Naive thymus-derived CD8-positive, alpha-beta T cell (primary cell): ENCODE results near the gene BTF3. TPM values are rescaled to one million over a fixed set of nuclear protein-coding genes. Genes with fewer than 3 reads are reported as not detected.

Experiments
- ATAC-seq, 2 donors: fragments of 150-1000 bp; cut with Tn5 transposase in 1 of 2; sonication (Bioruptor Pico), chemical (Tn5 transposase) in 1 of 2; 1 replicate in 1 of 2; 2 replicates in 1 of 2; pipeline ENCODE4 v1.10.0; 2021; ENCODE audit warnings: mild to moderate bottlenecking in 2 of 2, moderate library complexity in 2 of 2
- POLR2A ChIA-PET: fragments of 350-600 bp; sonication (Branson Sonifier 250); formaldehyde crosslinking; loops from one replicate; lab custom pipeline; 2021; ENCODE audit warnings: antibody characterized with exemption; lab: Charles Lee
- DNase-seq, 10 donors: peaks; one replicate each; pipeline versions ENCODE4 v3.0.0 to v3.0.0-alpha.2; 2020 to 2022
- H3K27ac Mint-ChIP-seq, 10 donors: one replicate each; pipeline ENCODE4 v1.8.0; 2020 to 2022; ENCODE audit warnings: mild to moderate bottlenecking in 10 of 10, mixed read lengths in 10 of 10, moderate library complexity in 4 of 10, inconsistent platforms in 1 of 10
- H3K27me3 Mint-ChIP-seq, 5 donors: one replicate each; pipeline ENCODE4 v1.8.0; 2021 to 2022; ENCODE audit warnings: mixed read lengths in 5 of 5
- H3K36me3 Mint-ChIP-seq, 3 donors: one replicate each; pipeline ENCODE4 v1.8.0; 2020 to 2022; ENCODE audit warnings: mixed read lengths in 3 of 3, mild to moderate bottlenecking in 2 of 3, inconsistent platforms in 1 of 3
- H3K4me1 Mint-ChIP-seq, 4 donors: one replicate each; pipeline ENCODE4 v1.8.0; 2021 to 2022; ENCODE audit warnings: mixed read lengths in 4 of 4
- H3K4me3 Mint-ChIP-seq, 10 donors: one replicate each; pipeline ENCODE4 v1.8.0; 2020 to 2022; ENCODE audit warnings: mild to moderate bottlenecking in 10 of 10, mixed read lengths in 10 of 10, moderate library complexity in 6 of 10, inconsistent platforms in 1 of 10
- H3K9me3 Mint-ChIP-seq, 9 donors: one replicate each; pipeline ENCODE4 v1.8.0; 2020 to 2022; ENCODE audit warnings: mixed read lengths in 9 of 9, mild to moderate bottlenecking in 3 of 9, inconsistent platforms in 1 of 9, moderate library complexity in 1 of 9
- polyA plus RNA-seq, 3 donors: library from polyadenylated mRNA; unstranded; fragments of 300-500 nt; fragmentation: Illumina TruSeq; gene quantifications; one replicate each; pipeline ENCODE4 v1.2.3, GENCODE V29; 2021
- total RNA-seq, 8 experiments: library from RNA in 2 of 8; stranded (reverse) in 2 of 8; gene quantifications; one replicate each; pipeline ENCODE4 v1.2.3 and lab custom pipeline; 2021 to 2026

The BTF3 gene
- total and polyA plus RNA-seq, 5 experiments from 2014 or later = 697 to 913 (median 812) TPM

DNA sequence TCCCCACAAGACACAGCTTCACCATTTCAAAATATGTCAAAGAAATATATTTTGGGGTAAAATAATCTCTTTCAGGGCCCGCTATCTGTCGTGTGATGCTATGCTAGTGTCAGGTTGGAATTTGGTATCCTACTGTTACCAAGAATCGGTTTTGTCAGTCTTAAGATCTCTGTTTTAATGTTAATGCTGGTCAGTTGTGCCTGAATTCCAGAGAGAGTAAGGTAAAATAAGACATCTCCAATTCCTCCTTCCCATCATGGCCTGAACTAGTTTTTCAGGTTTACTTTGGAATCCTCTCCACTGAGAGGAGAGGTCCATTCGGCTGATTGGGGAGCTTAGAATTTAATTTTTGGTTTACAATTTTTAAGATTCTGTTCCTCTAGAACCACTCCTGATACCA lies 10.4 kb upstream of the BTF3 start:
- POLR2A ChIA-PET = no interaction called here
- H3K27ac Mint-ChIP-seq = no peak overlapping the region
- no peak overlapping the region for H3K4me3 Mint-ChIP-seq
- no peaks in the 10 kb centered on the region for H3K9me3 Mint-ChIP-seq
- no peaks in the 10 kb centered on the region for H3K4me1 Mint-ChIP-seq
- H3K36me3 Mint-ChIP-seq = no peaks in the 10 kb centered on the region
- no peak for ATAC-seq
- no peak for DNase-seq
- peaks cover 16 to 44% (median 32%) of the 10 kb centered on the region in 5 donors for H3K27me3 Mint-ChIP-seq

DNA sequence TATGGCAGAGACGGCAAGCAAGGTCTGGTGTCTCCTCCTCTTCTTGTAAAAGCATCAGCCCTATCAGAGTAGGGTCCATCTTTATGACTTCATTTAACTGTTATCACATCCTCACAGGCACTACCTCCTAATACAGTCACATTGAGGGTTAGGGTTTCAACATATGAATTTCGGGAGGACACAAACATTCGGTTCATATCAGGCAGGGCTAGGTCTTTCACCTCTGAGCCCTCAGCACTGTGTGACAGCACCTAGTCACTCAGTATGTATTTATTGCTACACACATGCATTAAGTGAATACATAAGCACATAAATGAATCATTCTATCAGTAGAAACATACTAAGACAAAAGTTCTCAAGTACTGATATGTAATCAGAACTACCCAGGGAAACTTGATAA lies 9.4 kb upstream of the BTF3 start:
- H3K27ac Mint-ChIP-seq = no peak overlapping the region
- no peak overlapping the region for H3K4me3 Mint-ChIP-seq
- no peaks in the 10 kb centered on the region for H3K9me3 Mint-ChIP-seq
- H3K27me3 Mint-ChIP-seq = peaks cover 20 to 54% (median 32%) of the 10 kb centered on the region in 5 donors
- DNase-seq = no peak
- no peak for ATAC-seq
- POLR2A ChIA-PET = no interaction called here
- H3K4me1 Mint-ChIP-seq = no peaks in the 10 kb centered on the region
- H3K36me3 Mint-ChIP-seq = no peaks in the 10 kb centered on the region

DNA sequence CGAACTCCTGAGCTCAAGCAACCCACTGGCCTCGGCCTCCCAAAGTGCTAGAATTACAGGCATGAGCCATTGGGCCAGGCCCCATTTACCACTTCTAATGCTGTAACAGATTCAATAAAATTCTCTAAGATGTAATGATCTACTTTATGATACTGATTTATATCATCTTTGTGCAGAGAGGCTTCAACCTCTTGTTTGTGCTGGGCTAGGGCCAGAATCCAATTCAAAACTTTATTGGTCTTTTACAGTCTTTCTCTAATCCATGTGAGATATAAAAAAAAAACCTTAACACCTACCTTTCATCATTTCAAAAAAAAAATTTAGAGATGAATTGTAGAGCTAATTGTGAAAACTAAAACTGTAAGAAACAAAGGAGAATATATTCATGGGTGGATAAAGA lies 8.2 kb upstream of the BTF3 start:
- Mint-ChIP-seq H3K4me3 (no peak overlapping the region), H3K27me3 (peaks cover 19 to 53% (median 32%) of the 10 kb centered on the region in 5 donors), H3K4me1 (no peaks in the 10 kb centered on the region), H3K27ac (no peak overlapping the region), H3K9me3 (no peaks in the 10 kb centered on the region), H3K36me3 (peaks cover 0 to 3% (median 0%) of the 10 kb centered on the region in 3 donors)
- DNase-seq = no peak
- no peak for ATAC-seq
- POLR2A ChIA-PET = no interaction called here

DNA sequence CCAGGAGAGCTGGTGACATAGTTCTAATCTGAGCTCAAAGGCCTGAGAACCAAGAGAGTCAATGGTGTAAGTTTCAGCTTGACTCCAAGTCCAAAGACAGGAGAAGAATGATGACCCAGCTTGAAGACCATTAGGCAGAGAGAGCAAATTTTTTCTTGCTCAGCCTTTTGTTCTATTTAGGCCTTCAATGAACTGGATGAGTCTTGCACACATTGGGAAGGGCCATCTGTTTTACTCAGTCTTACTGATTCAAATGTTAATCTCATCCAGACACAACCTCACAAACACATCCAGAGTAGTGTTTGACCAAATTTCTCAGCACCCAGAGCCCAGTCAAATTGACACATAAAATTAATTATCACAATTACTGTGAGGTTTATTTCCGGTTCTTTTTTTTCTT lies 7.1 kb upstream of the BTF3 start:
- ATAC-seq (no peak), DNase-seq (no peak)
- POLR2A ChIA-PET = no interaction called here
- H3K27ac Mint-ChIP-seq = no peak overlapping the region
- H3K9me3 Mint-ChIP-seq = no peaks in the 10 kb centered on the region
- peaks cover 0 to 3% (median 0%) of the 10 kb centered on the region in 3 donors for H3K36me3 Mint-ChIP-seq
- H3K27me3 Mint-ChIP-seq = peaks cover 18 to 46% (median 28%) of the 10 kb centered on the region in 5 donors
- no peaks in the 10 kb centered on the region for H3K4me1 Mint-ChIP-seq
- no peak overlapping the region for H3K4me3 Mint-ChIP-seq

DNA sequence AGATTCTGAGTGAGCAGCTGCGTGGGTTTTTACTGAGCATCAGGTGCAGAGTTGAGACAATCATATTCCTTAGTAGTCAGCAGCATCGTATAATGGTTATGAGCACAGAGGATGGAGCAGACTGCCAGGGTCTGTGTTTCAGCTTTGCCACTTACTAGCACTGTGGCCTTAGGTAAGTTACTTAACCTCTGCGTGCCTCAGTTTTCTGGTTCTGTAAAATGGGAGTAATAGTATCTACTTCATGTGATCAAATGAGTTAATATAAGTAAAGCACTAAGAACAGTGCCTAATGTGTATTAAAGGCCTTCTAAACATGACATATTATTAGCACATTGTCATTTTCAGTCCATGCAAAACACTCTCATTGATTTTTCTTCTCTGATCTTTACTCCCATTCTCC lies 4.8 kb upstream of the BTF3 start:
- H3K4me3 Mint-ChIP-seq = no peak overlapping the region
- no peak overlapping the region for H3K27ac Mint-ChIP-seq
- DNase-seq (no peak), ATAC-seq (no peak)
- peaks cover 4 to 16% (median 12%) of the 10 kb centered on the region in 4 donors for H3K4me1 Mint-ChIP-seq
- H3K27me3 Mint-ChIP-seq = peaks cover 14 to 29% (median 19%) of the 10 kb centered on the region in 5 donors
- H3K9me3 Mint-ChIP-seq = no peaks in the 10 kb centered on the region
- POLR2A ChIA-PET = interaction anchor here (0.6 kb wide), 1 partner anchor 56 kb away, joined by 4 read pairs; no protein-coding TSS in a partner anchor
- H3K36me3 Mint-ChIP-seq = peaks cover 0 to 3% (median 2%) of the 10 kb centered on the region in 3 donors

DNA sequence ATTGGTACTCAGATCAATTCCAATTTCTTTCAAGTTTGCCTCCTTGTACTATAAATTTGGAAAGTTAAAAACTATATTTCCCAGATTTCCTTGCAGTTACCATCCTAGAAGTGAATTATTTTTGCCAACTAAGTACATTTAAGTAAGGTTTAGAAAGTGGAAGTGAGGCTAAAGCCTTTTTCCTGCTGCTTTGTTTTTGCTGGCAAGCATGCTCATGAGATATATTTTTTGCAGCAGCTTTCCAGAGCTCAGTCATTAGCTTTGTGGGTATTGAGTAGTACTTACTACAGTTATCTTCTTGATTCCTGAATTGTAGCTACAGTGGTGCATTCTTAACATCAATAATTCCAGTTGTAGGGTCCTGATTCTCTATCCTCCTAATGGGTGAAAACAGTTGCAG lies 3.5 kb upstream of the BTF3 start:
- Mint-ChIP-seq H3K4me1 (peaks cover 10 to 25% (median 20%) of the 10 kb centered on the region in 4 donors), H3K27me3 (peaks cover 13 to 29% (median 17%) of the 10 kb centered on the region in 5 donors), H3K36me3 (peaks cover 0 to 9% (median 3%) of the 10 kb centered on the region in 3 donors), H3K27ac (no peak overlapping the region), H3K9me3 (no peaks in the 10 kb centered on the region), H3K4me3 (no peak overlapping the region)
- no peak for DNase-seq
- POLR2A ChIA-PET = no interaction called here
- no peak for ATAC-seq

DNA sequence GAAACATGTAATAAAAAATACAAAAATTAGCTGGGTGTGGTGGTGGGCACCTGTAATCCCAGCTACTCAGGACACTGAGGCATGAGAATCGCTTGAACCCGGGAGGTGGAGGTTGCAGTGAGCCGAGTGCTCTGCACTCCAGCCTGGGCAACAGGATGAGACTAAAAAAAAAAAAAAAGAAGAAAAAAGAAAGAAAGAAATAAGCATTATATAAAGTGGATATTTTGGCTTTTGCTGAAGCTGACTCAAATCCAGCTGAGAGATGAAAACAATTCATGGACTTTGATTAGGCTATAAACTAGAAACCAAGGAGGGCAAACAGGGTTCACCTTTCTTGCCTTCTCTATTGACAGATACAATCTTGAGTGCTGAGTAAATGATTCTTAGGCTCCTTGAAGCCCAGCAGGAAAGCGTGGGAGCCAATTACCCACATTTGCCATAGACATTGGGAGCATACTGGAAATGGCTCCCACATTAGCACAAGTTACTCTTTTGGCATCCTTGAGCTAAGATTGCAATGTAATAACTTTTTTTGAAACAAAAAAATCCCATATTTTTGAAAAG lies 2.4 kb upstream of the BTF3 start:
- H3K27ac Mint-ChIP-seq = no peak overlapping the region
- ATAC-seq (no peak), DNase-seq (no peak)
- peaks cover 0 to 19% (median 8%) of the 10 kb centered on the region in 3 donors for H3K36me3 Mint-ChIP-seq
- POLR2A ChIA-PET = interaction anchor here (0.5 to 4.5 kb wide), 2 partner anchors 27 to 69 kb away, joined by 3 to 36 read pairs; partner anchors contain the start of genes ANKRA2 and UTP15
- H3K4me1 Mint-ChIP-seq = peaks cover 12 to 36% (median 30%) of the 10 kb centered on the region in 4 donors
- no peaks in the 10 kb centered on the region for H3K9me3 Mint-ChIP-seq
- H3K4me3 Mint-ChIP-seq = no peak overlapping the region
- peaks cover 13 to 29% (median 17%) of the 10 kb centered on the region in 5 donors for H3K27me3 Mint-ChIP-seq

DNA sequence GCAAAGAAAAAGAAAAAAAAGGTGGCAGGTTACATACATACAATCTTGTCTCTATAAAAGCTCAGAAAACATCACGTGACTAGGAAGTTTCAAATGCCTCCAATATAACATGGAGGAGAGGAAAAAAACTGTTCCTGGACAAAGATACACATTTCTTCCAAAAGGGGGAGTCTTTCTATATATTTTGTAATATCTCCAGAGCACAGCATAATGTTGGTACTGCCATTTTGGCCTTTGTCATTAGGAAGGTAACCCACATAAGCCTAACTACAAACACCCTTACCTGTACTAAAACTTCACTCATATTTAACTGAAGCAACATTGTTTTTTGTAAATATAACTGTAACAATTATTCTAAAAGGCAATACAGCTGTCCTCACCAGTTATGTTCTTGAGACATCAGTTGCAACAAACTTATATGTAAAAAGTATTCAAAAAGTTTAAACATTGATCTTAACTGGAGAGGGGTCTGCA lies 1.2 kb upstream of the BTF3 start:
- Mint-ChIP-seq H3K27ac (peak overlapping the region in 9 of 10 donors; percentile 76 to 100 (median 99)), H3K4me1 (peaks cover 18 to 44% (median 40%) of the 10 kb centered on the region in 4 donors), H3K27me3 (peaks cover 10 to 26% (median 14%) of the 10 kb centered on the region in 5 donors), H3K36me3 (peaks cover 0 to 30% (median 8%) of the 10 kb centered on the region in 3 donors), H3K4me3 (peak overlapping the region in 9 of 10 donors; percentile 92 to 100 (median 97)), H3K9me3 (no peaks in the 10 kb centered on the region)
- ATAC-seq = no peak
- DNase-seq = no peak
- POLR2A ChIA-PET = interaction anchor here (1.6 to 4.5 kb wide), 2 partner anchors 10 to 68 kb away, joined by 4 to 36 read pairs; partner anchors contain the start of genes ANKRA2 and UTP15

DNA sequence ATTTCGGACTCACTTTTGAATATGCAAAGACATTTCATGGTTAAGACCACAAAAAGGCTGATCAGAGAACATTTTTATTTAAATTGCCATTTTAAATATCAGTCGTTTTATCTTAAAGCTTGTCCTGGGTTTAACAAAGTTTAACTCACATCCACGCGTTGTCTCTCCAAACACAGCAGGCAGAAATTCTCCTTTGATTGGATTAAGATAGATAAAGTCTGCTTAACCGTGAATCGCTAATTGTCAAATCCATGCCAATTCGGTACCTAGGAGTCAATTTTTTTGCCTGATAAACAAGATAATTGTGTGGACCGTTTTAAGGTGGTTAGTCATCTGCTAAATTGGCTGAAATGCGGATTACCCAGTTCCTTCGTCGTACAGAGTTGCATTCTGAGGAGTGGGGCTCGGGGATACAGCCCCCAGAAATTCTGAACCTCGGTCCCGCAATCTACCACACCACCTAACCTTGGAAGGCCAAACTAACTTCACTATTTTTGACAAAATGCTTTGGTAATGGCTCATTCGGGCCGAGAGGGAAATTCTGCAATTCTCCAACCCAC lies 665 bp upstream of the BTF3 start:
- H3K27ac Mint-ChIP-seq = peak overlapping the region; percentile 98 to 100 (median 99)
- H3K9me3 Mint-ChIP-seq = no peaks in the 10 kb centered on the region
- POLR2A ChIA-PET = interaction anchor here (0.6 to 4.5 kb wide), 5 partner anchors 10 to 67 kb away, joined by 3 to 36 read pairs (median 4); partner anchors contain the start of genes ANKRA2 and UTP15
- H3K4me3 Mint-ChIP-seq = peak overlapping the region; percentile 92 to 100 (median 98)
- peaks cover 8 to 20% (median 11%) of the 10 kb centered on the region in 5 donors for H3K27me3 Mint-ChIP-seq
- DNase-seq = no peak
- H3K36me3 Mint-ChIP-seq = peaks cover 0 to 35% (median 14%) of the 10 kb centered on the region in 3 donors
- peaks cover 22 to 49% (median 45%) of the 10 kb centered on the region in 4 donors for H3K4me1 Mint-ChIP-seq
- ATAC-seq = no peak

DNA sequence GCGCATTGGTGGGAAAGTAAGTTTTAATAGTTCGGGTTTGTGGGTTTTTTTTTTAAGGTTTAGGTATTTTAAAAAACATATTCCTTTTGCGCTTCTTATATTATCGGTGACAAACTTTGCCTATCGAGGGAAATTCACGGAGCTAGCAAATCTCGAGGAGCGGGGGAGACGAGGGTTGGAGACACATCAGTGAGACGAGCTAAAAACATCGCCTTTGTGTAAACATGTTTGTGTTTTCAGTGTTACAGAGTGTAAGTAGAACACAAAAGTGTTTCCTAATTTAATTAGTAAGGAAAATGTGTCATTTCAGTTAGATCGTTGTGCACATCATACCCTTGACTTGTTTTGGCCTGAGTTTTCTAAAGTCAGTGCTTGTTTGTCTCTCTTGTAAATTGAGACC lies 945 bp downstream of the BTF3 start:
- Mint-ChIP-seq H3K9me3 (no peaks in the 10 kb centered on the region), H3K27me3 (peaks cover 0 to 4% (median 2%) of the 10 kb centered on the region in 5 donors), H3K36me3 (peaks cover 0 to 51% (median 17%) of the 10 kb centered on the region in 3 donors), H3K4me3 (peak overlapping the region; percentile 92 to 100 (median 98)), H3K4me1 (peaks cover 22 to 55% (median 47%) of the 10 kb centered on the region in 4 donors), H3K27ac (peak overlapping the region; percentile 98 to 100 (median 99))
- no peak for DNase-seq
- ATAC-seq = no peak
- POLR2A ChIA-PET = interaction anchor here (0.6 to 4.5 kb wide), 5 partner anchors 9 to 1191 kb away, joined by 3 to 36 read pairs (median 4); partner anchors contain the start of genes ANKRA2 and UTP15

DNA sequence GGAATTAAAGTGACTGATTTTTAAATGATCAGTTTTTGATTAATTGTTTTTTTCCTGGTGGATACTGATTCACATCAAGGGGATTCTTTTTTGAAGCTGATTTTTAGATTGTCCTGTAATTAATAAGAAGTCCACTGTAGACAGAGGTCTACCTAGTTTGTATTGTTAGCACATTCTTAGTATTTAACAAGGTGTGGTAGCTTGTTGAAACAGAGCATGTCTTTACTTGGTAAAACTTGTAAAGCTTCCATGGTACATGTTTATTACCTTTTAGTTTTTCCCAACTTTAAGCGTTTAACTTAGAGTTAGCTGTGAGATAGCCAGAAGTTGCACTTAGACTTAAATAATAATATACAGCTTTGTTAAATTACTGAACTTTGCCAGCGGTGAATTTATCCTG lies 1.5 kb downstream of the BTF3 start:
- DNase-seq (no peak), ATAC-seq (no peak)
- Mint-ChIP-seq H3K4me3 (peak overlapping the region; percentile 92 to 100 (median 98)), H3K4me1 (peaks cover 22 to 55% (median 47%) of the 10 kb centered on the region in 4 donors), H3K27ac (peak overlapping the region; percentile 98 to 100 (median 99)), H3K36me3 (peaks cover 0 to 57% (median 14%) of the 10 kb centered on the region in 3 donors), H3K27me3 (no peaks in the 10 kb centered on the region), H3K9me3 (no peaks in the 10 kb centered on the region)
- POLR2A ChIA-PET = interaction anchor here (1.6 to 4.5 kb wide), 2 partner anchors 65 to 1192 kb away, joined by 3 to 36 read pairs; partner anchors contain the start of genes ANKRA2 and UTP15

DNA sequence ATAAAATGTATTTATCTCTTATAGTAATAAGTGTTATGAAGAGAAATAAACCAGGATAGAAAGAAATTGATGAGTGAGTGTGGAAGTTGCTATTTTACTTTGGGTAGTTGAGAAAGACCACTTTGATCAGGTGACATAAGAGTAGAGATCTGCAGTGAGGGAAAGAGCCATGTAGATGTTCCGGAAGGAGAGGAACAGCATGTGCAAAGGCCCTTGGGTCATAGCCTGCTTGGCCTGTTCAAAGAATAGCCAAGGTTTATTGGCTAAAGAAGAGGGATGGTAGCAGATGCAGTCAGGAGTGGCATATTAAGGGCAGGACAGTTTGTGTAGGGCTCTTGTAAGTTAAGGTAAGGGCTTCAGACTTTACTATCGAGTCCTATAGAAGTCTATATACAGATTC lies 3.2 kb downstream of the BTF3 start:
- Mint-ChIP-seq H3K4me1 (peaks cover 22 to 55% (median 47%) of the 10 kb centered on the region in 4 donors), H3K4me3 (peak overlapping the region in 6 of 10 donors; percentile 9 to 98 (median 44)), H3K36me3 (peaks cover 0 to 72% (median 14%) of the 10 kb centered on the region in 3 donors), H3K27me3 (no peaks in the 10 kb centered on the region), H3K27ac (peak overlapping the region; percentile 6 to 100 (median 72)), H3K9me3 (no peaks in the 10 kb centered on the region)
- no peak for ATAC-seq
- DNase-seq = no peak
- POLR2A ChIA-PET = no interaction called here
